ENCODE data around the gene NOPCHAP1. TPM values are rescaled to one million over a fixed set of nuclear protein-coding genes. Genes with fewer than 3 reads are reported as not detected.

The NOPCHAP1 gene
- total and polyA plus RNA-seq, 3 donors from 2014 or later, result 7.2 to 12.8 (median 10.0) TPM

DNA sequence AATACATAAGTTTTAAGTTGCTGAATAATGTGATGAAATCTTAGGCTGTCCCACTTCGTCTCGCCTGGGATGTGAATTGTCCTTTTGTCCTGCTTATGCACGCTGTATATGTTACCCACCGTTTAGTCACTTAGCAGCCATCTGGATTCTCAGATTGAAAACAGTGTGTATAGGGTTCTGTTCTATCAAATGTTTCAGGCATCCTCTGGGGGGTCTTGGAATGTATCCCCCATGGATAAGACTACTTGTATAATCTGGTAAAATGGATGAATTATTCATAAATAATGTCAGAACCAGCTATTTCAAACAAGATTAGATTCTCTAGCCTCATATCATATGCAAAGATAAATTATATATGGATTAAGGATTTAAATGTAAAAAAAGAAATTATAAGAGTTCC is 29.4 kb downstream of the NOPCHAP1 start:
- intact Hi-C loops (cut with DNase I; ENCODE audit: low total_unique reads), result no loop called here
- Histone ChIP-seq H3K4me3 (no peak overlapping the region), H3K36me3 (ENCODE audit: low read depth, missing control alignments) (no peaks in the 10 kb centered on the region), H3K27ac (no peak overlapping the region), H3K4me1 (no peaks in the 10 kb centered on the region), H3K27me3 (no peaks in the 10 kb centered on the region), H3K9me3 (no peaks in the 10 kb centered on the region)
- no peak for TF ChIP-seq POLR2A (IDR thresholded peaks at IDR 0.05)
- TF ChIP-seq, protein P1, sequence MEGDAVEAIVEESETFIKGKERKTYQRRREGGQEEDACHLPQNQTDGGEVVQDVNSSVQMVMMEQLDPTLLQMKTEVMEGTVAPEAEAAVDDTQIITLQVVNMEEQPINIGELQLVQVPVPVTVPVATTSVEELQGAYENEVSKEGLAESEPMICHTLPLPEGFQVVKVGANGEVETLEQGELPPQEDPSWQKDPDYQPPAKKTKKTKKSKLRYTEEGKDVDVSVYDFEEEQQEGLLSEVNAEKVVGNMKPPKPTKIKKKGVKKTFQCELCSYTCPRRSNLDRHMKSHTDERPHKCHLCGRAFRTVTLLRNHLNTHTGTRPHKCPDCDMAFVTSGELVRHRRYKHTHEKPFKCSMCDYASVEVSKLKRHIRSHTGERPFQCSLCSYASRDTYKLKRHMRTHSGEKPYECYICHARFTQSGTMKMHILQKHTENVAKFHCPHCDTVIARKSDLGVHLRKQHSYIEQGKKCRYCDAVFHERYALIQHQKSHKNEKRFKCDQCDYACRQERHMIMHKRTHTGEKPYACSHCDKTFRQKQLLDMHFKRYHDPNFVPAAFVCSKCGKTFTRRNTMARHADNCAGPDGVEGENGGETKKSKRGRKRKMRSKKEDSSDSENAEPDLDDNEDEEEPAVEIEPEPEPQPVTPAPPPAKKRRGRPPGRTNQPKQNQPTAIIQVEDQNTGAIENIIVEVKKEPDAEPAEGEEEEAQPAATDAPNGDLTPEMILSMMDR (IDR thresholded peaks at IDR 0.05), result no peak
- 93 to 94% methylated on average over 4 of the region's 4 CpGs for WGBS, 2 donors
- DNase-seq, result no peak

DNA sequence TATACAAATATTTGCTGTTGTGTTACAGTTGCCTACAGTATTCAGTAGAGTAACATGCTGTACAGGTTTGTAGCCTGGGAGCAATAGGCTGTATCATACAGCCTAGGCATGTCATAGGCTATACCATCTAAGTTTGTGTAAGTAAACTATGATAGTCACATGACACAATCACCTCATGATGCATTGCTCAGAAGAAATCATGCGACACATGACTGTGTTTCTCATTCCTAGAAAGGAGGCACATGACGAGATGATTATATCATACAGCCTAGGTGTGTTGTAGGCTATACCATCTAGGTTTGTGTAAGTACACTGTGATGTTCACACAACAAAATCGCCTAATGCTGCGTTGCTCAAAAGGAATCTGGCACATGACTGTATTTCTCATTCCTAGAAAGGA is 31.9 kb downstream of the NOPCHAP1 start:
- no peak for TF ChIP-seq POLR2A (IDR thresholded peaks at IDR 0.05)
- TF ChIP-seq, protein P1 (IDR thresholded peaks at IDR 0.05), result no peak
- no peak overlapping the region for H3K27ac ChIP-seq
- H3K27me3 ChIP-seq, result no peaks in the 10 kb centered on the region
- no peaks in the 10 kb centered on the region for H3K4me1 ChIP-seq
- no peak for DNase-seq
- no peaks in the 10 kb centered on the region for H3K9me3 ChIP-seq
- H3K4me3 ChIP-seq, result no peak overlapping the region
- no peaks in the 10 kb centered on the region for H3K36me3 ChIP-seq (ENCODE audit: low read depth, missing control alignments)
- WGBS, 2 donors, result 90 to 94% methylated on average over 4 of the region's 4 CpGs
- intact Hi-C loops (cut with DNase I; ENCODE audit: low total_unique reads), result no loop called here

DNA sequence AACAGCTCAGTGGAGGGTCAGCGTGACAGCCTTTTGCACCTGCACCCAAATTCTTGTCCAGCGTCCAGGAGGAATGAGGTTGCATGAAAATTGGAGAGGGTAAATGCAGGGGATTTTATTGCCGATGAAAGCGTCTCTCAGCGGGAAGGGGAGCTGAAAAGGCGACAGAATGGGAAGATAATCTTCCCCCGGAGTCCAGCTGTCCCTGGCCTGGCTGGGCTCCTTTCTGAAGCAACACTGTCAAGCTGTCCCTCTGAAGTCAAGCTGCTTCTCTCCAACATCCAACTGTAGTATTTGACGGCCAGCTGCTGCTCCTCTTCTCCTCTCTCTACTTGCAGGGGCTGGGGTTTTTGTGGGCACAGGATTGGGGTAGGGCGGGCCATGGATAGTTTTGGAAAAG is 32.7 kb downstream of the NOPCHAP1 start:
- H3K36me3 ChIP-seq (ENCODE audit: low read depth, missing control alignments), result no peaks in the 10 kb centered on the region
- H3K9me3 ChIP-seq, result no peaks in the 10 kb centered on the region
- intact Hi-C loops (cut with DNase I; ENCODE audit: low total_unique reads), result no loop called here
- no peak overlapping the region for H3K27ac ChIP-seq
- 86 to 87% methylated on average over 9 of the region's 9 CpGs for WGBS, 2 donors
- H3K27me3 ChIP-seq, result no peaks in the 10 kb centered on the region
- no peaks in the 10 kb centered on the region for H3K4me1 ChIP-seq
- no peak overlapping the region for H3K4me3 ChIP-seq
- TF ChIP-seq, protein P1 (IDR thresholded peaks at IDR 0.05), result no peak
- TF ChIP-seq POLR2A (IDR thresholded peaks at IDR 0.05), result no peak
- no peak for DNase-seq

DNA sequence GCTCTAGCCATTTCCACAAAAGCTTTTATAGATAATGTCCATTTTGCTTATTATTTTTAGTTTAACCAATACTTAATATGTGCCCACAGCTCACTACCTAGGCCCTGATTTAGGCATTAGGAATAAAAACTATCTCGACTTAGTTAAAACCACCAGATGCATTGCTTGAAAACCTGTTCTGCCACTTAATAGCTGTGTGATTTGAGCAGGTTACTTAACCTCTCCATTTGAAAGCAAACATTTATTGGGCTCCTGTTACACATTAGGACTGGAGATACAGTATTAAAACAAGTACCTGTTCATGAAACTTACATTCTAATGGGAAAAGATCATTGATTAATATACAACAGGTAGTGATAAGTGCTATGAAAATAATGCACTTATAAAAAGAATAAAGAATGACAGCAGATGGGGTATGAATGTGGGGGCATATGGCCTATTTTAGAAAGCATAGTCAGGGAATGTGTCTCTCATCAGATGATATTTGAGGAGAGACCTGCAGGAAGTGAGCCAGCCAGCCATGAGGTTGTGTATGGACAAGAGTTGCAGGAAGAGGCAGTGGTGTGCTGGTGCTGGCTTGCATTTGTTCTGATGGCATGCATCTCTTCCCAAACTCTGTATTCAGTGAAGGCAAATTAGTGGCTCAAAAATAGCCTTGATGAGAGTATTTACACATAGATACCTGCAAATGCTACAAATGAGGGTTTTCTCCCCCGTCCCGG is 34.3 kb downstream of the NOPCHAP1 start:
- H3K9me3 ChIP-seq, result no peaks in the 10 kb centered on the region
- no peaks in the 10 kb centered on the region for H3K4me1 ChIP-seq
- H3K27me3 ChIP-seq, result no peaks in the 10 kb centered on the region
- intact Hi-C loops (cut with DNase I; ENCODE audit: low total_unique reads), result no loop called here
- TF ChIP-seq, protein P1 (IDR thresholded peaks at IDR 0.05), result no peak
- TF ChIP-seq POLR2A (IDR thresholded peaks at IDR 0.05), result no peak
- H3K4me3 ChIP-seq, result no peak overlapping the region
- DNase-seq, result no peak
- no peak overlapping the region for H3K27ac ChIP-seq
- WGBS, 2 donors, result 82 to 95% methylated on average over 3 of the region's 3 CpGs
- H3K36me3 ChIP-seq (ENCODE audit: low read depth, missing control alignments), result no peaks in the 10 kb centered on the region

DNA sequence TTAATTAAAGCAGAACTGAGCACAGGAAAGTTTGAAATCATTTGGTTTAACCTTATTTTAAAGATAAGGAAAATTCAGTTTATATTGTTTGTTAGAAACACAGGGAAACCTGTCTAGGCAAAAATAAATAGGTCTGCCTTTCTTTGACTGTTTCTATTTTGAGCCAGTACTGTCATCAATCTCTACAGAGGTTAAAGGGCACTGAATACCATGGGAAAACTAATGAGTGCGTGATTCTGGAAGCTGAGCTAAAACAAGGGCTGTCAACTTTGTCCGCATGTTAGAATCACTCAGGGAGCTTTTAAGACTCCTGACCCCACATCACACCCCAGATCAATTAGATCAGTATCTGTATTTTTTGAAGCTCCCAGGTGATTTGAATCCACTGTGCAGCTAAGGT is 38.8 kb downstream of the NOPCHAP1 start:
- no peak for DNase-seq
- intact Hi-C loops (cut with DNase I; ENCODE audit: low total_unique reads), result no loop called here
- H3K27ac ChIP-seq, result no peak overlapping the region
- H3K9me3 ChIP-seq, result no peaks in the 10 kb centered on the region
- peaks cover 3% of the 10 kb centered on the region for H3K4me1 ChIP-seq
- no peaks in the 10 kb centered on the region for H3K36me3 ChIP-seq (ENCODE audit: low read depth, missing control alignments)
- TF ChIP-seq POLR2A (IDR thresholded peaks at IDR 0.05), result no peak
- TF ChIP-seq, protein P1 (IDR thresholded peaks at IDR 0.05), result no peak
- H3K4me3 ChIP-seq, result no peak overlapping the region
- 78 to 90% methylated on average over 2 of the region's 2 CpGs for WGBS, 2 donors
- H3K27me3 ChIP-seq, result no peaks in the 10 kb centered on the region
